Kidney (tissue), 14 donors: Measurements from ENCODE around the gene CFAP65. TPM values are rescaled to one million over a fixed set of nuclear protein-coding genes. Genes with fewer than 3 reads are reported as not detected.

Source experiments
- DNase-seq, 5 donors: peaks; one replicate each; pipeline ENCODE4 v3.0.0-alpha.2; 2013 to 2020
- FAIRE-seq: peaks from 2 replicates; lab custom pipeline; 2012; peaks lifted over from hg19 to GRCh38; lab: Jason Lieb, UNC
- H3K27ac ChIP-seq, 2 donors: one replicate each; pipeline ENCODE4 v1.7.0; 2013; ENCODE audit warnings: low read depth in 2 of 2, low read length in 2 of 2, inconsistent platforms in 1 of 2
- H3K27me3 ChIP-seq: one replicate; pipeline ENCODE4 v1.7.1; 2013; ENCODE audit warnings: low read length, inconsistent platforms; ENCODE audit not compliant: control insufficient read depth, insufficient read depth
- H3K36me3 ChIP-seq, 3 donors: one replicate each; pipeline versions ENCODE4 v1.7.0 to v1.7.1; 2013; ENCODE audit warnings: low read length in 3 of 3, control low read depth in 1 of 3, inconsistent platforms in 1 of 3; ENCODE audit not compliant: insufficient read depth in 3 of 3, control insufficient read depth in 2 of 3
- H3K4me1 ChIP-seq, 3 donors: one replicate each; pipeline versions ENCODE4 v1.7.0 to v1.7.1; 2013; ENCODE audit warnings: low read length in 3 of 3, inconsistent platforms in 1 of 3, low read depth in 1 of 3; ENCODE audit not compliant: control insufficient read depth in 2 of 3, insufficient read depth in 2 of 3
- H3K4me3 ChIP-seq, 3 donors: one replicate each; pipeline versions ENCODE4 v1.7.0 to v1.8.1; 2013; ENCODE audit warnings: low read length in 3 of 3, control low read depth in 1 of 3, inconsistent platforms in 1 of 3
- H3K9ac ChIP-seq, 3 donors: one replicate each; pipeline versions ENCODE4 v1.7.0 to v1.7.1; 2013; ENCODE audit warnings: low read length in 3 of 3, control low read depth in 1 of 3, inconsistent platforms in 1 of 3
- H3K9me3 ChIP-seq, 3 donors: one replicate each; pipeline versions ENCODE4 v1.7.0 to v1.7.1; 2013; ENCODE audit warnings: low read length in 3 of 3, control low read depth in 1 of 3, inconsistent platforms in 1 of 3; ENCODE audit not compliant: control insufficient read depth in 2 of 3, insufficient read depth in 1 of 3
- CTCF ChIP-seq: IDR thresholded peaks from 3 replicates; pipeline ENCODE4 v1.5.1; 2012; ENCODE audit warnings: mild to moderate bottlenecking, moderate library complexity, borderline replicate concordance; ENCODE audit not compliant: insufficient read depth; ENCODE audit errors: extremely low read depth
- intact Hi-C: fragments of 100-400 bp; cut with DNase I; formaldehyde crosslinking; loops from one replicate; pipeline ENCODE4 v1.11.1; 2022
- polyA plus RNA-seq: library from polyadenylated mRNA; stranded (reverse); fragments of 350-450 nt; fragmentation: Illumina TruSeq; extraction: RNeasy Lipid Tissue Mini Kit (QIAGEN cat#74804); gene quantifications from one replicate; pipeline ENCODE4 v1.2.3, GENCODE V29; 2014; ENCODE audit warnings: low read depth, low replicate concordance; ENCODE audit not compliant: insufficient read depth
- total RNA-seq: library from RNA; stranded (reverse); fragmentation: NEBNext Ultra II Directional; extraction: Animal tissue kit (Norgen Biotek cat#: 25700); gene quantifications from one replicate; pipeline ENCODE4 v1.2.1, GENCODE V29; 2021
- donor health status: control.
- donor health status: control.
- donor health status: control.
- donor health status: control.
- donor health status: control.
- donor health status: DM: yes; HTN: yes; CAD: no.
- donor health status: Normal renal cell carcinoma (clear cell type).

Gene CFAP65
- total and polyA plus RNA-seq, 2 donors from 2014 or later: 0.73 to 2.0 TPM

- no peak overlapping the region for H3K9ac ChIP-seq
- H3K36me3 ChIP-seq: peaks cover 0 to 3% (median 0%) of the 10 kb centered on the region in 3 donors
- FAIRE-seq: no peak
- no peaks in the 10 kb centered on the region for H3K9me3 ChIP-seq
- no peak for DNase-seq
- TF ChIP-seq CTCF: no peak
- peaks cover 0 to 14% (median 6%) of the 10 kb centered on the region in 3 donors for H3K4me1 ChIP-seq
- peaks cover 29% of the 10 kb centered on the region for H3K27me3 ChIP-seq
- intact Hi-C loops: loop anchor here (10.0 kb wide), 1 partner anchor 98 kb away; no protein-coding TSS in a partner anchor
- H3K27ac ChIP-seq: no peak overlapping the region
- no peak overlapping the region for H3K4me3 ChIP-seq
These were observed 15.0 kb upstream of the CFAP65 start for GRCh38 chr2:219056176-219056895.

GRCh38 chr2:219054956-219055903 lies 13.9 kb upstream of the CFAP65 start:
- FAIRE-seq (no peak), DNase-seq (no peak)

GRCh38 chr2:219049282-219049681 lies 8.0 kb upstream of the CFAP65 start:
- H3K27me3 ChIP-seq: no peaks in the 10 kb centered on the region
- no peaks in the 10 kb centered on the region for H3K4me1 ChIP-seq
- H3K27ac ChIP-seq: no peak overlapping the region
- no peak overlapping the region for H3K9ac ChIP-seq
- H3K36me3 ChIP-seq: no peaks in the 10 kb centered on the region
- intact Hi-C loops: no loop called here
- no peak for TF ChIP-seq CTCF
- DNase-seq (no peak), FAIRE-seq (no peak)
- no peak overlapping the region for H3K4me3 ChIP-seq
- no peaks in the 10 kb centered on the region for H3K9me3 ChIP-seq

More at GRCh38 chr2:219054956-219055903, 13.9 kb upstream of the CFAP65 start:
- no peak for TF ChIP-seq CTCF
- no peaks in the 10 kb centered on the region for H3K9me3 ChIP-seq
- no peak overlapping the region for H3K9ac ChIP-seq
- H3K4me1 ChIP-seq: peaks cover 0 to 14% (median 6%) of the 10 kb centered on the region in 3 donors
- H3K36me3 ChIP-seq: peaks cover 0 to 3% (median 0%) of the 10 kb centered on the region in 3 donors
- no peak overlapping the region for H3K27ac ChIP-seq
- intact Hi-C loops: loop anchor here (10.0 kb wide), 1 partner anchor 100 kb away; no protein-coding TSS in a partner anchor
- peaks cover 27% of the 10 kb centered on the region for H3K27me3 ChIP-seq
- H3K4me3 ChIP-seq: no peak overlapping the region
